GM23248 (cell line): Measurements from ENCODE around the gene PTPRT.

Source experiments
- EZH2 ChIP-seq: fragments of 200-600 bp; sonication (generic); IDR thresholded peaks from 2 replicates; pipeline ENCODE4 v1.6.1; 2018; ENCODE audit warnings: antibody characterized with exemption, mild to moderate bottlenecking; ENCODE audit not compliant: insufficient read depth, poor library complexity, severe bottlenecking
- EZH2phosphoT487 ChIP-seq: fragments of 200-600 bp; sonication (generic); IDR thresholded peaks from 2 replicates; pipeline ENCODE4 v1.6.1; 2018; ENCODE audit warnings: antibody characterized with exemption, moderate library complexity, mild to moderate bottlenecking, low read depth; ENCODE audit not compliant: insufficient read depth

GRCh38 chr20:42191140-42191860 lies 998.4 kb downstream of the PTPRT start:
- TF ChIP-seq EZH2, result no peak
- no peak for TF ChIP-seq EZH2phosphoT487
